Measurements from ENCODE around the gene TRMT2A.

The TRMT2A gene

DNA sequence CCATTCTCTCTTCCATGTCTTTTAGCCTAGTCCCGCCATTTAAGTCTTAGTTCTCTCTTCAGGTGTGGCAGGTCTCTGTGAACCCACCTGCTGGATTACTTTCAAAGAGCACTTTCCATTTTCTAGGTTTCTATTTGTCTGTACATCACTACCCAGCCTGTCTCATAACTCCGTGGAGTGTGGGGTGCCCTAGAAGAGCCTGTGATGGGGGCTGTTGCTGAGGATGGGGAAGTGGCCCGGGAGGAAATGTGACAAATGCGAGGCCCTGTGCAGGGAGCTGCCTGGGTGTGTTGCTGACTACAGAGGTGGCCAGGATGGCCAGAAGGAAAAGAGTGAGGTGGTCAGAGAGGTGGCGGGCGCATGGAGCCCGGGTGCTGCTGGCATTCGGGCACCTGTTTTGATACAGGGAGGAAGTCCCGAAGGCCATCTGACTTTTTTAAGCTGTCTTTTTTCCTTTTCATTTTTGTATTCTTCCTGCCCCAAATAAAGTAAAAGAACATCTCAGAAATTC, 26.2 kb downstream of the TRMT2A start:
- H3K27me3 ChIP-seq (ENCODE audit: insufficient read depth, low read depth): no peaks in the 10 kb centered on the region
- no peak overlapping the region for H3K4me2 ChIP-seq
- no peak overlapping the region for H3K9ac ChIP-seq
- TF ChIP-seq, protein P1, sequence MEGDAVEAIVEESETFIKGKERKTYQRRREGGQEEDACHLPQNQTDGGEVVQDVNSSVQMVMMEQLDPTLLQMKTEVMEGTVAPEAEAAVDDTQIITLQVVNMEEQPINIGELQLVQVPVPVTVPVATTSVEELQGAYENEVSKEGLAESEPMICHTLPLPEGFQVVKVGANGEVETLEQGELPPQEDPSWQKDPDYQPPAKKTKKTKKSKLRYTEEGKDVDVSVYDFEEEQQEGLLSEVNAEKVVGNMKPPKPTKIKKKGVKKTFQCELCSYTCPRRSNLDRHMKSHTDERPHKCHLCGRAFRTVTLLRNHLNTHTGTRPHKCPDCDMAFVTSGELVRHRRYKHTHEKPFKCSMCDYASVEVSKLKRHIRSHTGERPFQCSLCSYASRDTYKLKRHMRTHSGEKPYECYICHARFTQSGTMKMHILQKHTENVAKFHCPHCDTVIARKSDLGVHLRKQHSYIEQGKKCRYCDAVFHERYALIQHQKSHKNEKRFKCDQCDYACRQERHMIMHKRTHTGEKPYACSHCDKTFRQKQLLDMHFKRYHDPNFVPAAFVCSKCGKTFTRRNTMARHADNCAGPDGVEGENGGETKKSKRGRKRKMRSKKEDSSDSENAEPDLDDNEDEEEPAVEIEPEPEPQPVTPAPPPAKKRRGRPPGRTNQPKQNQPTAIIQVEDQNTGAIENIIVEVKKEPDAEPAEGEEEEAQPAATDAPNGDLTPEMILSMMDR (conservative IDR thresholded peaks at IDR 0.05; ENCODE audit: low read depth, low read length): no peak
- no peaks in the 10 kb centered on the region for H3K4me1 ChIP-seq (ENCODE audit: low read depth, poor library complexity, severe bottlenecking)
- H3K27ac ChIP-seq: no peak overlapping the region
- no peak overlapping the region for H3K4me3 ChIP-seq (IDR thresholded peaks at IDR 0.05; ENCODE audit: insufficient read depth, low read depth, low read length)
- H2AFZ ChIP-seq (ENCODE audit: low read depth): no peak overlapping the region
- H3K36me3 ChIP-seq (ENCODE audit: insufficient read depth): peaks cover 7% of the 10 kb centered on the region; the same call in 1 of the 2 replicates
- H4K20me1 ChIP-seq (ENCODE audit: insufficient read depth): no peaks in the 10 kb centered on the region
- no peaks in the 10 kb centered on the region for H3K79me2 ChIP-seq (ENCODE audit: insufficient read depth, low read depth)

DNA sequence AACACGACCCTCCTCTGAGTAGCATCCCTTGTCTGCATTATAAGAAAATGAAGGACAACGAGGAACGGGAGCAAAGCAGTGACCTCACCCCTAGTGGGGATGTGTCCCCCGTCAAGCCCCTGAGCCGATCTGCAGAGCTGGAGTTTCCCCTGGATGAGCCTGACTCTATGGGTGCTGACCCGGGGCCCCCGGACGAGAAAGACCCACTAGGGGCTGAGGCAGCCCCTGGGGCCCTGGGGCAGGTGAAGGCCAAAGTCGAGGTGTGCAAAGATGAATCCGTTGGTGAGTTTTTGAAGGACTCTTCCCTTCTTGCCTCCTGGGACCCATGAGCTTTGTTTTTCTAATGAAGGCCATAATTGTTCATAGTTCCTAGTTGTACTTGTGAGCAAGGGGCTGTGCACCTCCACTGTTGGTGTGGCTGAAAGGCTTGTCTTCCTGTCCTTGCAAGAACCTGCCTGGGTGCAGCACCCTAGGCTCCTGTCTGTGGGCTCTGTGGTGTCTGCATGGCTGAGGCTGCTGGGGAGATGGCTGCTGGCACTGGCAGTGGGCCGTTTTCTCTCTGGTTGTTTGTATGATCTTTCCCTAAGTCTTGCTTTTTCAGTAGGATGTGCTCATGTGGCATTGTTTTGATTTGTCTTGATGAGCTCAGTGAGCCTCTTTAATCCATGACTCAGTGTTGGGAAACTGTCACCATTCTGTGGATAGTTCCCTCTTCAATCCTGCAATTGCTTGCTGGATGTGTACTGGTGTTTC, 26.9 kb downstream of the TRMT2A start:
- H3K9ac ChIP-seq: no peak overlapping the region
- no peak overlapping the region for H3K4me2 ChIP-seq
- no peak overlapping the region for H2AFZ ChIP-seq (ENCODE audit: low read depth)
- H3K79me2 ChIP-seq (ENCODE audit: insufficient read depth, low read depth): peaks cover 6% of the 10 kb centered on the region; the same call in 1 of the 2 replicates
- H3K36me3 ChIP-seq (ENCODE audit: insufficient read depth): peaks cover 7% of the 10 kb centered on the region; the same call in 1 of the 2 replicates
- no peaks in the 10 kb centered on the region for H3K27me3 ChIP-seq (ENCODE audit: insufficient read depth, low read depth)
- TF ChIP-seq, protein P1 (conservative IDR thresholded peaks at IDR 0.05; ENCODE audit: low read depth, low read length): no peak
- no peaks in the 10 kb centered on the region for H4K20me1 ChIP-seq (ENCODE audit: insufficient read depth)
- H3K4me3 ChIP-seq (IDR thresholded peaks at IDR 0.05; ENCODE audit: insufficient read depth, low read depth, low read length): no peak overlapping the region
- no peaks in the 10 kb centered on the region for H3K4me1 ChIP-seq (ENCODE audit: low read depth, poor library complexity, severe bottlenecking)
- H3K27ac ChIP-seq: no peak overlapping the region

DNA sequence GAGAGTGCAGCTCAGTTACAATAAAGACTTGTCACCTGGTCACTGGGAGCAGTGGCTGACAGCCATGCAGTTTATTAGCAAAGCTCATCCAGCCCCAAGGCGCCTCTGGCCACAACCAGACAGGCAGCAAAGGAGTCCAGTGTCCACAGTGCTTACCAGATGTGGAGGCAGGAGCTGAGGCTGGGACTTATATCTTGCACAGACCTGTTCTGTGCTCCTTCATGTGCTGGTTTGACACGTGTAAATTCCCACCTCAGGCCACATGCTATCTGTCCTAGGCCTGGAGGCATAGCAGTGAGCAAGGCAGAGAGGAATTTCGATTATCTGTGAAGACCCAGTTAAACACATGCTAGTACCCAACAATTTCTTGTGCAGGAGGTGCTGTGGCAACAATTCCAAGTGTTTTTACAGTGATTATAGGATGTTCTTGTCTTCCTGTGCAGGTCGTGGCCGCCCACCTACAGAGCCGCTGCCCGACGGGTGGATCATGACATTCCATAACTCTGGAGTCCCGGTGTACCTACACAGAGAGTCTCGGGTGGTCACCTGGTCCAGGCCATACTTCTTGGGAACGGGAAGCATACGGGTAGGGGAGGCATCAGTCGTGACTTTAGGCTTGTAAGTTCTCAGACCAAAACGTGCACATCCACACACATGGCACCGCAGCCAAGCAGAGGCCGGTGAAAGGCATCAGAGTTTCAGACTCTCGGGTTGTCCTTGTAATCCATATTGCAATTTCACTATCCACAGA, 27.6 kb downstream of the TRMT2A start:
- peaks cover 7% of the 10 kb centered on the region; the same call in 1 of the 2 replicates for H3K36me3 ChIP-seq (ENCODE audit: insufficient read depth)

DNA sequence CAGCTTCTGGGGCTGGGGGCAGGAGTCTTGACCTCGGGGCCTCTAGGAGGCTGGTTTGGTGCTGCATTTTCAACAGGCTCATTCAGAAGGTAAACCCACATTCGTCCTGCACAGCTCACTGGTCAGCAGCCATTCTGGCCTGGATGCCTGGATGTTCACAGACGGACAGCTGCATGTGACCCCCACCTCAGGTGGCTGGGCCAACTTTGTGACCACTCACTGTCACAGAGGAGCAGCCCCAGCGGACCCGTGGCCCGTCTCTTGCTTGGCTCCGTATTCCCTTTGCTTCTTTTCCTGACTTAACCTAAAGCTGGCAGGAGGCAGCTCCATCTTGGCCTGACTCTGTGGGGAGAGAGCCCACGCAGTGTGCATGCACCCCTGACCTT, 28.8 kb downstream of the TRMT2A start:
- H3K4me2 ChIP-seq: no peak overlapping the region
- TF ChIP-seq, protein P1 (conservative IDR thresholded peaks at IDR 0.05; ENCODE audit: low read depth, low read length): no peak
- H3K27ac ChIP-seq: no peak overlapping the region
- peaks cover 7% of the 10 kb centered on the region; the same call in 1 of the 2 replicates for H3K36me3 ChIP-seq (ENCODE audit: insufficient read depth)
- 0 out of 2 replicates have a peak, but pooled peaks cover 4% of the 10 kb centered on the region for H4K20me1 ChIP-seq (ENCODE audit: insufficient read depth)
- H3K9ac ChIP-seq: no peak overlapping the region
- H2AFZ ChIP-seq (ENCODE audit: low read depth): no peak overlapping the region
- H3K4me1 ChIP-seq (ENCODE audit: low read depth, poor library complexity, severe bottlenecking): no peaks in the 10 kb centered on the region
- no peaks in the 10 kb centered on the region for H3K27me3 ChIP-seq (ENCODE audit: insufficient read depth, low read depth)
- H3K79me2 ChIP-seq (ENCODE audit: insufficient read depth, low read depth): peaks cover 25% of the 10 kb centered on the region; the same call in 1 of the 2 replicates
- no peak overlapping the region for H3K4me3 ChIP-seq (IDR thresholded peaks at IDR 0.05; ENCODE audit: insufficient read depth, low read depth, low read length)

More for the DNA sequence above, 27.6 kb downstream of the TRMT2A start:
- Histone ChIP-seq H3K4me2 (no peak overlapping the region), H3K4me3 (IDR thresholded peaks at IDR 0.05; ENCODE audit: insufficient read depth, low read depth, low read length) (no peak overlapping the region), H3K9ac (no peak overlapping the region), H3K4me1 (ENCODE audit: low read depth, poor library complexity, severe bottlenecking) (no peaks in the 10 kb centered on the region), H3K27ac (no peak overlapping the region), H3K79me2 (ENCODE audit: insufficient read depth, low read depth) (peaks cover 13% of the 10 kb centered on the region; the same call in 1 of the 2 replicates), H3K27me3 (ENCODE audit: insufficient read depth, low read depth) (no peaks in the 10 kb centered on the region), H4K20me1 (ENCODE audit: insufficient read depth) (0 out of 2 replicates have a peak, but pooled peaks cover 4% of the 10 kb centered on the region), H2AFZ (ENCODE audit: low read depth) (no peak overlapping the region)
- TF ChIP-seq, protein P1 (conservative IDR thresholded peaks at IDR 0.05; ENCODE audit: low read depth, low read length): no peak

All from KMS-11 (cell line).